Right lobe of liver (tissue), 4 donors: ENCODE data around the gene CCR3.

ENCODE experiments used
- POLR2A ChIP-seq: fragments of 450-650 bp; IDR thresholded peaks from one replicate; pipeline ENCODE4 v1.6.1; 2017; ENCODE audit warnings: antibody characterized with exemption, mild to moderate bottlenecking
- TF ChIP-seq, protein P1 (sequence below), 4 donors: fragments of 200-600 bp in 3 of 4; fragments of 450-650 bp in 1 of 4; IDR thresholded peaks; one replicate each; pipeline versions ENCODE4 v1.5.1 to v1.8.0; 2016 to 2022; ENCODE audit warnings: antibody characterized with exemption in 4 of 4, mild to moderate bottlenecking in 2 of 4
- donor health status: DM: no; HTN: no; CAD: no.
- donor health status: DM: no; HTN: no; CAD: no.
- donor health status: DM: no; HTN: yes; CAD: no.

DNA sequence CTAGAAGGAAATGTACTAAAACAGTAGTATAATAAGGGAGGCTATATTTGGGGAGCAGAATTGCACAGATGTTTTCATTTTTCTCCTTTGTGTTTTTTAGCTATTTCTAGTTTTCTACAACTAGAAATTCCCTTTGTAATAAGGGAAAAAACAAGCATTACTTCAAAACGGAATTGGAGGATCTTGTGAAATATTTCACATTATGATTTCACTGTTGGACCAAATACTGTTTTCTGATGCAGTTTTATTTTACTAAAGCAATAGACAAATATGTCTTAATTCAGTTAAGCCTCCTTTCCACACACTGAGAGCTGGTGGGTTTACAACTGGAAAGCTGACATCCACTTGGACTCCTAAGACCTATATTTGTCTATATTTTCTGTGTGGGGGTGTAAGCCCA, 41.5 kb upstream of the CCR3 start:
- TF ChIP-seq, protein P1, sequence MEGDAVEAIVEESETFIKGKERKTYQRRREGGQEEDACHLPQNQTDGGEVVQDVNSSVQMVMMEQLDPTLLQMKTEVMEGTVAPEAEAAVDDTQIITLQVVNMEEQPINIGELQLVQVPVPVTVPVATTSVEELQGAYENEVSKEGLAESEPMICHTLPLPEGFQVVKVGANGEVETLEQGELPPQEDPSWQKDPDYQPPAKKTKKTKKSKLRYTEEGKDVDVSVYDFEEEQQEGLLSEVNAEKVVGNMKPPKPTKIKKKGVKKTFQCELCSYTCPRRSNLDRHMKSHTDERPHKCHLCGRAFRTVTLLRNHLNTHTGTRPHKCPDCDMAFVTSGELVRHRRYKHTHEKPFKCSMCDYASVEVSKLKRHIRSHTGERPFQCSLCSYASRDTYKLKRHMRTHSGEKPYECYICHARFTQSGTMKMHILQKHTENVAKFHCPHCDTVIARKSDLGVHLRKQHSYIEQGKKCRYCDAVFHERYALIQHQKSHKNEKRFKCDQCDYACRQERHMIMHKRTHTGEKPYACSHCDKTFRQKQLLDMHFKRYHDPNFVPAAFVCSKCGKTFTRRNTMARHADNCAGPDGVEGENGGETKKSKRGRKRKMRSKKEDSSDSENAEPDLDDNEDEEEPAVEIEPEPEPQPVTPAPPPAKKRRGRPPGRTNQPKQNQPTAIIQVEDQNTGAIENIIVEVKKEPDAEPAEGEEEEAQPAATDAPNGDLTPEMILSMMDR (IDR thresholded peaks at IDR 0.05) = no peak
- TF ChIP-seq POLR2A = no peak
